Colon (tissue), 2 donors: ENCODE results near the gene NRG3.

ENCODE experiments used
- FAIRE-seq: peaks from 2 replicates; lab custom pipeline; 2012; peaks lifted over from hg19 to GRCh38; lab: Jason Lieb, UNC
- donor health status: control.
- donor health status: control.

NRG3 gene

DNA sequence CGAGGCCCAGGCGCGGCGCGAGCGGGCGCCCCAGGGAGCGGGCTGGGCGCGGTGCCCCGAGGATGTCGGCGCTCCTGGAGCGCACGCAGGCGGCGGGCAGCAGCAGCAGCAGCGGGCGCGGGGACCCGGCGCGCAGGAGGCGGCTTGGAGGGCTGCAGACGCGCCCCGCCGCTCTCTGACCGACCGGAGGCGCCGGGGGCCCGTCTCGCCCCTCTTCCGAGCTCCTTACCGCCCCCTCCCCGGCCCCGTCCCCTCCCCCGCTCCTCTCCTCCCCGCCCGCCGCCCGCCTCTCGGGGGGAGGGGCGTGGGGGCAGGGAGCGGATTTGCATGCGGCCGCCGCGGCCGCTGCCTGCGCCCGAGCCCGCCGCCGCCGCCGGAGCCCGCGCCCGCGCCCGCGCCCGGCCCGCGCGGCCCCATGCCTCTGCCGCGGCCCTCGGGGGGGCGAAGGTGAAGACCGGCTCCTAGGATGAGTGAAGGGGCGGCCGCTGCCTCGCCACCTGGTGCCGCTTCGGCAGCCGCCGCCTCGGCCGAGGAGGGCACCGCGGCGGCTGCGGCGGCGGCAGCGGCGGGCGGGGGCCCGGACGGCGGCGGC is at the start of gene NRG3:
Gene NRG3 (plus strand): TSS at position 320 of the 592 bp plus-strand sequence.
- FAIRE-seq: no peak

DNA sequence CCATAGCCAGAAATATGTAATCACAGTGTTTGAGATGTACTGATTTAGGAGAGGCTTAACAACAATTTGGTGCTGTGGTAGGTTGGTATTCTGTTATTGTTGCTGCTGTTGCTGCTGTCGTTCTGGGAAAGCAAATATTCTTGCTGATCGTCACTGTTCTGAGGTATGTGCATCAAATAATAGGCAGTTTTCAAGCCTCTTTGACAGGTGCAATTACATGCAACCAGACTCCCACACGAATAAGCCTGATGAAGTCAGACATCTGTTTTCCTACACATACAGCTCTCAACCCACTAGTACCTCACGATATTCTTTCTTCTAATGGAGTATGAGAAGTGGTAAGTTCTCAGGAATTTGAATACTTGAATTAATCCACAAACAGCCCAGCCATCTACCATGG is 46.7 kb upstream of the NRG3 start:
- no peak for FAIRE-seq

DNA sequence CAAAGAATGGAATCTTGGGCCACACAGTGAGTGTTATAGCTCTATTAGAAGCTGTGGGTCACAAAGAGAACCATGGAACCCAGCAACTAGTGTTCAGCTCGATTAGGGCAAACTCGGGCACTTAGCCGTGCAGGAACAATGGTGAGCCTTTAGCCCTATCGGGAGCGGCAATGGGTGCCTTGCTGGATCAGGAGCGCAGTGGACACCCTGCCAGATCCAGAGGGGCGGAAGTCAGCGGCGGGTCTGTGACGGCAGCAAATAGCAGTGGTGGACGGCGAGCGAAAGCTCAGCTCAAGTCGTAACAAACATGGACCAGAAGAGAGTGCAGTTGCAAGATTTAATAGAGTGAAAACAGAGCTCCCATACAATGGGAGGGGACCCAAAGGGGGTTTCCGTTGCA is 43.9 kb upstream of the NRG3 start:
- FAIRE-seq: no peak

DNA sequence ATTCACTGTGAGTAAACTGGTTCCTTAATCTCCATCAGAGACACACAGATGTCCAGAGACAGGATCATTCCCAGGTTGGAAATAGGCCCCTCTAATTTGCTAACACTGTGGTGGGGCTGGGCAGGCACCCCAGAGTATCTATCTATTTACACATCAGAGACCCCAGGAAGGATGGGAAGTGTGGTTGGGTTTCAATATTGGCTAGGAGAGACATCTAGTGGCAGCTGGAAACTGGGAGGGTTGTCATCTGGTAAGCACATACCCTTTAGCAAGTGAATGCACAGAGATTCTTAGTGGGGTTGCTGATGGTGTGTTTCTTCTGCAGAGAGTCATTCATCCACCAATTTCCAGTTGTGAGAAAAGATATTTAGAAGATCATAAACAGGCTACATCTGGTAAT is 36.0 kb upstream of the NRG3 start:
- no peak for FAIRE-seq

DNA sequence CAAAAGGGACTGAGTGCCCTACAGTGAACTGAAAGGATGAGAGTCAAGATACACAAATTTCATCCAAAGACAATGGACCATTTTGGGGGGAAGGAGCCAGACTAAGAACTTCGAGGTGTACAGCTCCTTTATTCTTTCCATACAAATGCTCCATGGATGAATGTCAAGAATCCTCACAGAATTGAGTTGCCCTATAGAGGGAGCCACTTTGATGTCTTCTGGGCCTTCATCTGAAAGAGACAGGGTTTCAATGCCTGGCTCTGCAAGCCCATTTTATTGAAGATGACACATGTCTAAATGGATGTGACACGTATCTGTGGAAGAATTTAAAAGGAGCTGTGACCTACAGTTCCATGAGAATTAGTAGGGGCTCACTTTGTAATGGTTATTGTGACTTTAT is 32.0 kb upstream of the NRG3 start:
- FAIRE-seq: no peak

DNA sequence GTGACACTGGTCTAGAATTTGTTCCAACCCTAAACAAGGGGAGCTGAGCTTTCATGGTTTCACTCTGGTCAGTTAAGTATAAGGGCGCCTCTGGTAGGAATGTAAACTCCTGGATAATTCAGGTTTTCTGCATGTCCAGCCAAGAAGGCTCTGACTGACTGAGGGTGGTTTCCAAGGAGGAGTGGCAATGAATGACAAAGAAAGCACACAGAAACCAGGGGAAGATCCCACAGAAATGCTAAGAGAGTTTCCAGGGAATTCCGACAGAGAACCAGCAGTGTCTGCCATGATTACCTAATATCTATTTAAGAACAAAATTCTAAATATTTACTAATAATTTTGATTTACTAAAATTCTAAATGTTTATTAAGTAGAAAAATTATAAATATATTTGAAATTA is 27.3 kb upstream of the NRG3 start:
- FAIRE-seq: no peak

DNA sequence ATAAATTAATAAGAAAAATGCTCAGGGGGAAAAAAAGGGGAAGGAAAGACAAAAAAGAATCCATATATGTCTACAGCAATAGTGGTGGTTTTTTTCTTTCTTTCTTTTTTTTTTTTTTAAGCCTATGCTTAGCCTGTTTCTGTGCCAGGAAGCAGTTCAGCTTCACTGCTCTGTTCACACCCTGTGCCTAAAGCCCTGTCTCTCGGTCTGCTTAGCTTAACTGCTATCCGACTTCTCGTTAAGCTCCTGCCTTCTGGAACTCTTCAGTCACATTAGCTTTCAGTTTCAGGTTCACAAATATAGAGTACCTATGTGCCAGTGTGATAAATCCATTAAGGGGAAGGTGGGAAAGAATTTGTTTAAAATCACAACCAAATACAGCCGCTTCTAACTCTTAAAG is 26.5 kb upstream of the NRG3 start:
- no peak for FAIRE-seq

DNA sequence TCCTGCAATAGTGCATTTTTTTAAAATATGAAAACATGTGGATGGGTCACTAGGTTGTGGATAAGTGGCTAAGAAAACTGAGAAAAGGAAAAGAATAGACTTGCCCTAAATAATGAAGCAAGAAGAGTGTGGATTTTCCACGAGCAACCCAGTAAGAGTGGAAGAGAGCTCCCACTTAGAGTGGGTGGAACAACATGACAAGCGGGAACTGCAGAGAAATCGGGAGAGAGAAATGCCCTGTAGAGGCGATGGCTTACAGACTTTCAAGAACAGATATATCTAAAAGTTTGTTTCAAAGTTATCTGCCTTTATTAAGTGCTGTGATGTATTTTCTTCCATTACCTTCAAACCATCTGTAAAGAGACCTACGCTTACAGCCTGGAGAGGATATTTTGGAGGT is 26.1 kb upstream of the NRG3 start:
- FAIRE-seq: no peak

DNA sequence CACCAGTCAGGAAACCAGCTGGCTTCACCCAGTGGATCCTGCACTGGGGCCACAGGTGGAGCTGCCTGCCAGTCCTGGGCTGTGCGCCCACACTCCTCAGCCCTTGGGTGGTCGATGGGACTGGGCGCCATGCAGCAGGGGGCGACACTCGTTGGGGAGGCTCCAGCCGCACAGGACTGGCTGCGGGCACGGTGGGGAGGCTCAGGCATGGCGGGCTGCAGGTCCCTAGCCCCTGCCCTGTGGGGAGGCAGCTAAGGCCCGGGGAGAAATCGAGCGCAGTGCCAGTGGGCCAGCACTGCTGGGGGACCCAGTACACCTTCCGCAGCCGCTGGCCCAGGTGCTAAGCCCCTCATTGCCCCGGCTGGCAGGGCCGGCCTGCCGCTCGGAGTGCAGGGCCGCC is 12.4 kb upstream of the NRG3 start:
- no peak for FAIRE-seq

DNA sequence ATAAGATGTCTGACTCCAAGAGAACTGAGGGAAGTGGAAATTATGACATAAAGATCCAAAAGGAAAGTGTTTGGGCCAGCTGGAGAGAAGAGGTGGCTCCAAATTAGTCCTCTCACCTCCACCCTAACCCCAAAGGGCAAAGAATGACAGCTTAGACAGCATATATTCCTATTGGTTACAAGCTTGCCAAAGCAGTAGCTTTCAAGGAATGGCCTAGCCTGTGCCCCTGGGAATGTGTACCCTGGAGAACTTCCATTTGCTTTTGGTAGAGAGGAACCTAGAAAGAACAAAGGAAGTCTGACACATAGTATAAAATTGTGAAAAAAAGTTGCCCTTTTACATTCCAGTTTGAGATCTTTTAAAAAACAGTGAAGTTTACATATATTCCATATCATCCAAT is 11.2 kb upstream of the NRG3 start:
- FAIRE-seq: no peak

DNA sequence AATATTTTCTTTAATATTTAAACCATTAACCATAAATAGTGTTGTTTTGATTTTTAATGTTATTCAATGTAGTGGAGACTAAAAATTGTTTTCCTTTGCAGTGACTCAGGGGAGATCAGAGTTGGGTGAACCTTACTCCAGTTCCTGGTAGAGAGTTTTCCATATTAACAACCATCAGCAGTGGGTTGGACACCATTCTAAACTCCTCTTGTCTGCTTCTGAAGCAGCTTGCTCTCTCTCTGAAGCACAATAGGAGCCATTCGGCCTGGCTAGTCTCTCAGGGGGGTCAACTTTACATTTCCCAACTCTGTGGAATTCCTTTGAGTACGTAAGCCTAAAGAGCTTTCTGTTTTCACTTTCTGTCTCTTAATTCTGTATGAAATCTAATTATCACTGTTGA is 9.4 kb upstream of the NRG3 start:
- FAIRE-seq: no peak

DNA sequence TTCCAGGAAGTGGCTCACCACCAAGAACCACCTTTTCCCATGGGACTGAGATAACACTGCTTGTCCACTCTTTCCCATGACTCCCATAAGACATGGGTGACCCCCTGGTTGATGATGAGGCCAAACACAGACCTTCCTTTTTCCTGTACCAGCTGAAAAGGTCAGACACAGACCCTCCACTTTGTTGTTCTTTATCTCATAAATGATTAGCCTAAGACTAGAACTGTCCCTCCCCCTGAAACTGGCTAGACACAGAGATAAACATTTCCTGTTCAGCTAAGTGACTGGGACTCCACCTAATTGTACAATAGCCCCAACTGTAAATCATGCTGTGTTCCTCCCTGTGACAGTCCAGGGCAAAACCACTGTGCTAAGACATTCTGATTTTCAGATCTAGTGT is 8.2 kb upstream of the NRG3 start:
- FAIRE-seq: no peak

DNA sequence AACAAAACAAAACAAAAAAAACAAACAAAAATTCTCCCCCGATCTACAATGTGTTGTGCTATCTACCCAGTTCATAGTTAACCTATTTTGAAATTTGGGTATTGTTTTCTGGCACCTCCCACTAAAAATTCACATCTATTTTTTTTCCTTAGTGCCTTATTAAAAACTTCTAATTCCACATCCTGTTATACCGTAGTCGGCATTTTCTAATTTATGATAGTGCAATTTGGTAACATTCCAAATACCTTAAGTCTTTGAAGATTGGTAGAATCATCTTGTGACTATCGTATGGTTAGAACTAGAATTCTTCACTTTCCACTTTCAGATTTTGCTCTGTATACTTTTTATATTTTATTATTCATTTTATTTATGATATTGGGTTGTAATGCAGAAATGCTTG is 4.5 kb upstream of the NRG3 start:
- no peak for FAIRE-seq

DNA sequence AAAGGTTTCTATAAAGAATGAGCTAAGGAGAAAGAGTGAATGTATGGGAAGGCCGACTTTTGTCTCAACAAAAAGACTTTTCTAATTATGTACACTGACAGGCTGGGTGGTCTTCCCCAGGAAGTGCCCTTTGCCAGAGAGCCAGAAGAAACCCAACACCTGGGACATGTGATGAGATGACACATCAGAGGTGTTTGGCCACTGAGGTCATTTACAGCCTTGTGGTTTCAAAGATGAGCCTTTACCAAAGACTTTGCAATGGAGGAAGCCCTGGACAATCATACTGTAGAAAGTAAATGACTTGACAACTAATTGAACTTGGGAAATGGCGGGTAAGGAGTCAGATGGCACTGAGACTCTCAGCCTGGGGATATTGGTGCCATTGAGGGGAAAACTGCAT is 3.4 kb upstream of the NRG3 start:
- no peak for FAIRE-seq

DNA sequence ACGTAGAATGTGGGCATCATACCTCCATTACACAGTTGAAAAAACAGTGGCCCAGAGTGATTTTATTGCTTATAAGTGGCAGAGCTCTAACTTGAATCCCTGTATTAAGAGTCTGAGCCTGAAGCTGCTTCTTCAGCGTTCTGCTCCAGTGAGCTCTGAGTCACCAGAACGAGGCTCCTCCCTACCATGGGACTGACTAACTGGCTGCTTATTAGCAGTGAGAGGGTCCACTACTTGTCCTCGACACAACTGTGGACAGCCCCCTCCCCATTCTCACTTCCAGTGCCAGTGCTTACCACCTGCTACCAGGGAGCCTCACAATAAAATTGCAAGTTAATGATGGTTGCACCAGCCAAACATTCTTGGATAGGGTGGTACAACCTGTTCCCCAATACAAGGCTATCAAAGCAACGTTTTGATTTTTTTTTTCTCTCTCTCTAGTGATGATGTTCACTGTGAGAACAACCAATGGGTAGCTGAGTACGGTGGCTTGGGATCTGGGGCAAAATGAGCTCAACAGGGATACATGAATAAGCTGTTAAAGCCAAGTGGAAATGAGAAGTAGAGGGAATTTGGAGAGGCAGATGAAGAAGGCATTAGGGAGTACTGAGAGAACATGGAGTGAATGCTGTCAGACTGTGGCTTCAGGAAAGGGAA is 2.7 kb upstream of the NRG3 start:
- no peak for FAIRE-seq

DNA sequence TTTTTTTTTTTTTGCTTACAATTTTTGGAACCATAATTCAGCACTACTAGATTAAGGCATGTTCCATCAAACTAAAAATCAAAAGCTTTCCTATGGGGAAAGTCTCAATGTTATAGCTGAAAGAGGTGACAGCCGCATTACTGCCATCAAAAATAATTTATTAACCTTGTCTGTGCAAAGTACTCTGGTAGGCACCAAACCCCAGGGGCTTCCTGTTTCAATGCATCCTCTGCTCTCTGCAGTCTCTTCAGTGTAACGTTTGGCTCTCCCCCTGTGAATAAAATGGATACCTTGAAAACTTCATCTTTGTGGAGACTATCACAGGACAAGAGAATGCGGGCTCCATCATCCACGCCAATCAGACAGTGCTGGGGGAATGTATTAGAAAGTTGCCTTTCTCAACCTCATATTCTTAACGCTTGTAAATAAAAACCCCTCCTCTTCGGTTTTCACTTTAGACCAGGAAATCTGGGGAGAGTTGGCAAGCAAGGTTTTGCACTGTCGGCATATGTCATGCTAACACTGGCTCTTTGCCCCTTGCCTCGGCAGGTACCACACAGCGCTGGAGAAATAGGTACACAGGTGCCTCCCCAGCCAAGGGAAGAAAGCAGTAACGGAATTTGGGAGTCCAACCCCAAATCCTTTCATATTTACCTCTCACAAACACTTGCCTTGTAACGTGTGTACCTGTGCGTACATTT is 1.6 kb upstream of the NRG3 start:
- no peak for FAIRE-seq

DNA sequence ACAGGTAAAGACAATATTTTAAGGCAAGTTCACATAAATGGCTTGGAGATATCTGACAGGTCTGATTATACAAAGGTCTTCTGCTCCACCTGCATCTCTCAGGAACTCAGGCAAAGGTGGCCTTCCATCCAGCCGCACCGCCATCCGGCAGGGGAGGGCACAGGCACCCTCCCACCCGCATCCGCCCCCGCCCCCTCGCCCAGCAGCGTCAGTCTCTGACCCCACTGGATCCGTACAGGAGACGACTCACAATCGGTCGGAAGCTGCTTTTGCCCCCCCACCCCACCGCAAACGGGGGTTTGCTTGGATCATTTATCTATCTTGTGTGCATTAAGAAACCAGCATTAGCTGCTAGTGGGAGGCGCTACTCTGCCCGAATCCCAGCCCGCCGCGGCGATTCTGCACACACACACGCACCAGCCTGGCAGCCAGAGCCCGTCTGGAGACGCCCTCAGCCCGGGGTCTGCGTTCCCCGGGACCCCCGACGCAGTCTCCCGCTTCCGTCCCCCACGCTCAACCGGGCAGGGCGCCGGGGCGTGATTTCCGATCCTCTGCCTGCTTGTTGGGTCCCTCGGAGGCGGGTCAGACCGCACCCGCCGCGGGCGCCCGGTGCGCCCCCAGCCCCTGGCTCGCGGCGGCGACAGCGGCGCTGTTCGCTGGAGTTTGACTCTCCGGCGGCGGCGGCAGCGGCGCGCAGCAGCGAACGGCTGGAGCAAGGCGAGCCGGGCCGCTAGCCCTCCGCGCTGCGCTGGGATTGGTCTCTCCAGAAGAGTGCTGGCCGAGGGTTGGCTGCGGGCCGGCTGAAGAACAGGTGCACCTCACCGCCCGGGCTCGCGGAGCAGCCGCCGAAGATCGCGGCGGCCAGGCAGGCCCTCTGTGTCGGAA is 820 bp upstream of the NRG3 start:
- FAIRE-seq: no peak

DNA sequence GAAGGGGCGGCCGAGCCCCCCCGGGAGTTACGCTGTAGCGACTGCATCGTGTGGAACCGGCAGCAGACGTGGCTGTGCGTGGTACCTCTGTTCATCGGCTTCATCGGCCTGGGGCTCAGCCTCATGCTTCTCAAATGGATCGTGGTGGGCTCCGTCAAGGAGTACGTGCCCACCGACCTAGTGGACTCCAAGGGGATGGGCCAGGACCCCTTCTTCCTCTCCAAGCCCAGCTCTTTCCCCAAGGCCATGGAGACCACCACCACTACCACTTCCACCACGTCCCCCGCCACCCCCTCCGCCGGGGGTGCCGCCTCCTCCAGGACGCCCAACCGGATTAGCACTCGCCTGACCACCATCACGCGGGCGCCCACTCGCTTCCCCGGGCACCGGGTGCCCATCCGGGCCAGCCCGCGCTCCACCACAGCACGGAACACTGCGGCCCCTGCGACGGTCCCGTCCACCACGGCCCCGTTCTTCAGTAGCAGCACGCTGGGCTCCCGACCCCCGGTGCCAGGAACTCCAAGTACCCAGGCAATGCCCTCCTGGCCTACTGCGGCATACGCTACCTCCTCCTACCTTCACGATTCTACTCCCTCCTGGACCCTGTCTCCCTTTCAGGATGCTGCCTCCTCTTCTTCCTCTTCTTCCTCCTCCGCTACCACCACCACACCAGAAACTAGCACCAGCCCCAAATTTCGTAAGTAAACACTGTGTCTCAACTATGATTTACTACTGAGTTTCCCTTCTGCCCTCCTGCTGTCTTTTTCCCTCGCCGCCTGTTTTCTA is 666 bp downstream of the NRG3 start:
- FAIRE-seq: no peak

DNA sequence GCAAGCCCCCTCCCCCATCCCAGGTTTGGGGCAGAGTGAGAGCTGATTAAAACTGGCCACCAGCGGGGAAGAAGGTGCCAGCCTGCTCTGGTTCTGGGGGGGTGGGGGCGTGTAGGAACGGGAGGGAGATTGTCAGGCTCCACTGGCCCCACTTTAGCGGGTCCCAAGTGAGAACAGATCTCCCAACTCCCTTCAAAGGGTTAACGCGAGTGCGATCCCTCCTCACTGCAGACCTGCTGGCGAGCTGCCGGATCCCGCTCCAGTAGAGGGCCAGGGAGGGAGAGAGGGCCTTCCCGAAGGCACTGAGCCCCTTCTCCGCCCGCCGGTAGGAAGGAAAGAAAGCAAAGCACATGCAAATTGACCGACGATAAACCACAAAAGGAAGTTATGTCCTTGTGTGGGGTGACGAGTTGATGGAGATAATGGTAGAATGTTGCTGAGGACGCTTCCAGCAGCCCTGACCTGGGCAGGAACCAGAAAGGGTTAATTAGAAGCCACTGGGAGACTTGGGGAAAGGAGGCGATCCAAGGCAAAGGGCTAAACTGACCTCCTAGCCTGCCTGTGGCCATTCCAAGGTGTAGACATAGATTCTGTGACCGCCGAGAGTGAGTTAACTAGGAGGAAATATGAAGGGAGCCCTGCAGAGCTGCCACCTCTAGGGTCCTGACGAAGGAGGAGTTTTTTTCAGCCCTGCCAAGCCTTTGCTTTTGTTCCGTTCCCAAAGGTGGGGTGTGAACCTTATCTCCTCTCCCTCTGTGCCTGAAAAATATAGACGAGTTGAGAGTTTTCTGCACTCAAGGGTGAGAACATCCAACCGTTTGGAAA is 1.5 kb downstream of the NRG3 start:
- FAIRE-seq: no peak

DNA sequence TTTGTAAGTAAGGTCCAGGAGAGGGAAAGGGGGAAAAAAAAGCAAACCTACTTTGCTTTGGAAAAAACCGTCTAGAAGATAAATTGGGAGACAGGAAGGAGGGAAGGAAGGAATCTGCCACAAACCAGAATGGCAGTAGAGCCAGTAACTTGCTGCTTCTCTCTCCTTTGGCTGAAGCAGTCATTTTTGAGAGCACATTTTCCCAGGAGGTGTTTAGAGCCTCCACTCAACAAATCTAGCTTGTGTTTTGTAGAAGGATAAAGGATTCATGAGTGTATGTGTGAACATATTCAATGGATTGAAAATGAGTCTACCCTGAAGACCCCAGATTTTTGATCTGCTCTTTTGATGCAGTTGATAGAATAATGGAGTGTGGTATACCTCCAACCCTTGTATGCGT is 2.6 kb downstream of the NRG3 start:
- FAIRE-seq: no peak

DNA sequence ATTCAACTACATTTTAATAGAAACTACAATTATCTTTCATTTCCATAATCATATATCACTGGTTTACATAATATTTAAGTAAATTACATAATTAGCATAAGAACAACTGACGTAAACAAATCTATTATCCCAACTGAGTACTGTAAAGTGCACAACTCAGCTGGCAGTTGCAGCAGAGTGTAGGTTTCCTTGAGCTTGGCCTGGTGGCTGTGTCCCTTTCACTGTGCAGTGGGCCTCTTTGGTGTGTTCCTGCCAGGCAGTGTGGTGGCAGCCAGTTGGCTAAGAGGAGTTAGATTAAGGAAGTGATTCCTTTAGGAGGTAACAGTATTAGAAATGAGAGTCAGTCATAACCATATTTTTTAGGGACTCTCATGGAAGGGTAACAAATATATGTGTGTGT is 7.0 kb downstream of the NRG3 start:
- no peak for FAIRE-seq
